Islet precursor cell (in vitro differentiated cells): ENCODE data around the gene ADAM12.

ENCODE experiments used
- DNase-seq: peaks from one replicate; pipeline ENCODE4 v3.0.0-alpha.2; 2018

The ADAM12 gene

GRCh38 chr10:126314863-126315493, 73.3 kb downstream of the ADAM12 start:
- DNase-seq, result no peak

DNA sequence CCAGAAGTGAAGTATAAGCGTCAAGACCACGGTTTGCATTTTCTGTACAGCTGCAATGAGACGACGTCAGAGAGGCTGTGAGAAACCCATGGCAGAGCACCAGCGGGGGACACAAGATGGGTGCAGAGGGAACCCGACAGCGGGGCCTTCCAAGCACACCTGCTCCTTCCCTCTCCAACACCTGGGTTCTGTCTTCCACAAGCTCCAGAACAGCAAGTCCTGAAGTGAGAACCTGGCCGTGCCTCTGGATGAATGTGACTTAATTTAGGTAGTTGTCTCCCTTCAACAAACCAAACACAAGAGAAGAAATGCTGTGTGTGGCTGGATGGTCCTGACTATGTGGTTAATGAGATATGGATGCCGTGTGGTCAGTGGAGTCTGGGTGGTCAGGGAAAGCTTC, 76.1 kb downstream of the ADAM12 start:
- DNase-seq, result no peak

DNA sequence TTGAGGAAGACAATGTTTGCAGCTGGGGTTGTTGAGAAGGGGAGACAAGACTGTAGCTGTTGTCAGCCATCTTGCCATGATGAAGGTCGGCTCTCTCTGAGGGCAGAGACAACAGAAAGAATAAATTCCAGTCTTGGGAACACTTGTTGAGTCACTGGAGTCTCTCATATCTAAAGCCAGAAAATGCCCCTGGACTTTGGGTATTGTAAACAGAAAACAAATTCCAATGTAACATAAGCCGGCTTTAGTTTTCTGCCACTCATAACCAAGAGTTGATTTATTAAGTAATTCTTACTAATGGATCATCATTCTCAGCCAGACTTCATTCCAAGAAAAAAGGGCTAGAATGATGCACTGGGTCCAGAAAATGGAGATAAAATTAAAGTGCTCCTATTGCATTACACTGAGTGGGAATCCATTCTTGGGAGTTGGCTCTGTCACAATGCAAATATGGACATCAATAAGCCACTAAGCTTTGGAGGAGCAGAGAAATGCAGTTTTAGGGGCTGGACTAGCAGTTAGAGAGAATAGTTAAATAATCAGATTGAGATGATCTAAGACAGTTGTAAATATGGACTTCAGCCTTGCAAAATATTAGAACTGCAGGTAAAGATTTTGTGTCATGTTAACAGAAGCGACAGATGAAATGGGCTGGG, 78.9 kb downstream of the ADAM12 start:
- DNase-seq, result no peak

DNA sequence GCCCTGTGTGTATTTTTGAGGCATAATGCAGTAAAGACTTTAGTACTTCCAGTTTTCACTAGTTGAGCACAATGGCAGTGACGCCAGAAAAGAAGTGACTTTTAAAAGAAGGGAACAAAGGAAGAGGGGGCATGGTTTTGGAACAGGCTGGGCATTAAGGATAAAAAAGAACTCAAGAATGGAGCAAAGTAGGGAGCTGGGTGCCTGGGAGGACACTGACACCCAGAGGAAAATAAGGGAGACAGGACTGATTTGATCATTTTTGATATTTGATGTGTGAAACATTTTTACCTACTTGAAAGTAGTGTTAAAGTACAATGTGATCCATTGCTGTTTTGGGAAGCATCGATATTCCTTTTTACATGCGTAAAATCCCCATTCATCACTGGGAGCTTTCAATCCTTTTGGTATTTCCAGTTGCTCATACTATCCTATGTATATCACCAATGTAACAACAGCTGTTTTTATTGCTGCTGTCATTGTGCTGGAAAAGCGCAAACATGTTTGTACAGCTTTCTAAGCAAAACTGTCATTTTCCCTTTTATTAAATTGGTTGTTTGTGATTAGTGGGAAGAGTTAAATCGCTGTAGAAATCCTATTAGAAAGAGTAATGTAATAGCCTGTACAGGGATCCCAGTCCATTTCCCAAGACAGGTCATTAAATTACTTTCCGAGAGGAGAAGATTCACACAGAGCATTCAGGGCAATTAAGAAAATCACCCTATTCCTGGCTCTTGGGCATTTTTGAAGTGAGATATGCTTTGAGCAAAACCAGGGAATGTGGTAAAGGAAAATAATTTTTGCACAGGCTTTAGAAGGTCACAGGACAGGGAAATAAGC, 85.2 kb downstream of the ADAM12 start:
- no peak for DNase-seq

GRCh38 chr10:126302476-126302756, 85.9 kb downstream of the ADAM12 start:
- DNase-seq, result no peak

DNA sequence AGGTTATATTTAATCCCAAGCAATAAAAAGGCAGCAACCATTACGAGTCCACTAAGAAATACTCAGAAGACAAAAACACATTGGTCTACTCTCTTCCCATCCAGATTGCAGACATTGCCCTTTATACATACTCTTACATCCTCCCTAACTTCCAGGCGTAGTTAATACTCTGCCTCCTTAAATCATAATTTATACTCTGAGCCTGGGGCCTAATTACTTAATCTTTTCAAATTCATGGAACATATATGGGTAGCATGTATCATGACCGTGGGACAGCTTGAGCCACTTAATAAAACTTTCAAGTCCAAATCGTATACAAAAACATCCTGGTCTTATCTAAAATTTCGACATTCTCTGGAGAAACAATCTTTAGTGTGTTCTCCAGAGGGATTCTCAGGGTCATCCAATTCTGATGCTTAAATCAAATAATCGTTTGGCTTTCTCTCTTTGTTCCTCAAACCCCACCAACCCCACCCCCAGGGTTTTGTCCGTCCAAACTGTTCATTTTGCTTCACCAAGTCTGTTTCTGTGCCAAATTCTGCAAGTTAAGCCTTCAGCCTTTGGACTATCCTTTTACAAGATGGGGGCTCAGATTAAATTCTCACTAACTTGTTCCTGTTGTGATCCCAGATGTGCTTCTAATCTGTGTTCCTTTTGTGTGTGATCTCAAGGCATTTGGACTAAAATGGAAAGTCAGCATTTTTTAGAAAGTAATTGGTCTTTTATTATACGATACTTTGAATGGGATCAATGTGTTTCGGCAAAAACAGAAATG, 86.4 kb downstream of the ADAM12 start:
- DNase-seq, result no peak

DNA sequence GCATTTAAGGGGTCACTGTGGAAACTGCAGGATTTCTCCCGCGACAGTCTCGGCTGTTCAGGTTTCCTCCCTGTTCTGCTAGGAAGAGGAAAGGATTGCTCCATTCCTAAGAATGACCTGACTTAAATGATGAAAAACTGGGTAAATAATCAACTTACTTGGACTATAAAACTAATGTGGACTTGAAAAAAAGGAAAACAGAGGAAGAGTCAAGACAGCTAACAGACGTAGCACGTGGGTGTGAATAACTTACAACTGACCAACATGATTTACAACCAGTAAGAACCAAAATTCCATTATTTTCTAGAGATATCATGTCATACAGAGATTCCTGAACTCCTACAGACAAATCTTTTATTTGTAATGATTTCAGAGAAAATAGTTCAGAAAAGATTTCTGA, 93.8 kb downstream of the ADAM12 start:
- DNase-seq, result no peak

GRCh38 chr10:126290232-126290631, 98.0 kb downstream of the ADAM12 start:
- no peak for DNase-seq

GRCh38 chr10:126288547-126289493, 99.5 kb downstream of the ADAM12 start:
- DNase-seq, result no peak

DNA sequence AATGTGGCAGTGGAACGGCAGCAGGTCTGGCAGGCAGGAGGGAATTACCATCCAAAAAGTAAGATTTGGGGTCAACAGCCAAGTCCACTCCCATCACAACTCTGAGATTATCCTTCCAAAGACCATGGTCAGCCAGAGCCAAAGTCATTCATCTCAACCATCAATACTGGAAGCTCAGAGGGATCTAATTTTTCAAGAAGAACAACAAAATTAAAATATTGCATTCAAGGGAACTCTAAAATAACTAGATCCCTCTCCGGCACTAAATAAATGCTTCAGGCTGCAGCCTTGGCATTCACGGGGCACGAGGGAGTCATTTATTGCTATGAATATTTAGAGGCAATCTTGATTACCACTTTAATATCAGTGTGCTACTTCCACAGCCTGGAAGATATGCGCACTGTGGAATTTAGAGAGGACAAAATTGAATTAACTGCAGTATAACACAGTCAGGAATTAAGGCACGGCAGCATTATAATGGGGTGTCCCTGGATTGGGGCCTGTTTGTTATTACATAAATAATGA, 102.0 kb downstream of the ADAM12 start:
- no peak for DNase-seq

- no peak for DNase-seq
Observed at GRCh38 chr10:126283307-126283706, 105.0 kb downstream of the ADAM12 start.

DNA sequence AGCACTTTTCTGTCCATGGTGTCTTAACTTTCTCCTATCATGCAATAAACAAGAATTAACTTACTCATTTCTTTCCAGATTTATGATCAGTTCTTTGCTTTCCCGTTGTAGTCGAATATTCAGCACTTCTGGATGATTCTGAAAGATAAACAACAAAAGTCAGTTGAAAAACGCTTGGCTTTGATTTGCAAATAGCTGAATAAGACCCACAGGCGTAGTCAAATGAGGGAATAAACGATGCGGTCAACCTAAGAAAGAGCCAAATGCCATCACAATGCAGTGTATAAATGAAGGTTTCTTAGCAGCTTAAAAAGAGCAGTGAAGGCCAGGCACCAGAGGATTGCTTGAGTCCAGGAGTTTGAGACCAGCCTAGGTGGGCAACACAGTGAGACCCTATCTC, 109.4 kb downstream of the ADAM12 start:
- DNase-seq, result no peak

DNA sequence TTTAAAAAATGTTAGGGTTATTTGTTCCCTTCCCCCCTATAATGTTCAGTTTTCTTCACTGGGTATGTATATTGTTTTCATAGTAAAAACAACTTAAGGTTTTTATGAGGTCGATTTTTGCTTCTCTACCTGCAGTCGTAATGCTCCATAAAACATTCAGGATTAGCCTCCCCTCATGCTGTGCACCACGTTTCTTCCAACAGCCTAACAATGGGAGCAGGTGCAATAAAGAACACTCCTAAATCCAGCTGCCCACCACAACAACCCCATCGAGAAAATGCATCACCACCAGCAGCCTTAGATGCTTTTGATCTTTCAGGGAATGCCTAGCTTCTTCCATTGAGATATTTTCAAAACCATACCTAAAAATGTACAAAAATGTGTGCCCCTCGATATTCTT, 111.1 kb downstream of the ADAM12 start:
- no peak for DNase-seq

DNA sequence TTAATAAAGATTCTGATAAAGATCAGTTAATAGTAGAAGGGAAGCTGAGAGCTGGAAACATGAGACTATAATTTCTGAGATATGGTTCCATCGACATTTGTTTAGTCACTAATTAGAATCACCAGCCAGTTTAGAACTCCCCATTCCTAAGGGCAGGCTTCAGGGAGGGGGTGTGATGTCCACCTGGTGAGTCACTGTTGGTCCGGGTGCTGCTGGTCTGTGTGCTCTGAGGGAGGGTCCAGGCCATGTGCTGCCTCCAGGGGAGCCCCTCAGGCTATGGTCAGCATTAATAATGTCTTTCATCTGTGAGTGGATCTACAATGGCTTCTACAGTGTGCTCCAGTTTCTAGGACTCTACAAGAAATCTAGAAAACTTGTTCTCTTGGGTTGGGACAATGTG, 115.8 kb downstream of the ADAM12 start:
- DNase-seq, result no peak

DNA sequence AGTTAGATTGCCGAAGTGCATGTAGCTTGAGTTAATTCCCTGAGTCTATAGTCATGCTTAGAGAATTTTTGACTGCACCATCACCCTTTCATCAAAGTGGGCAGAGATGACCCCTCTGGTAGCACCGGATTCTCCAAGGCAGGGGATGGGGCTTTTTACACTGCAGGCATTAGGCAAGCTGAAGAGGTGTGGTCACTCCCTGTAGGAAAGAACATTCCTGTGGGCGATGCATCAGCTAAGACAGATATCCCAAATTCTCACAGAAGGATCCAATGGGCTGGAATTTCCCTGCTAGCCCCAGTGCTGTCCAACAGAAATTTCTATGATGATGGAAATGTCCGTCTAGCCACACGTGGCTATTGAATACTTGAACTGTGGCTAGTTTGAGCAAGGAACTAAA, 118.2 kb downstream of the ADAM12 start:
- peak; percentile 69 for DNase-seq

GRCh38 chr10:126268013-126268920, 120.0 kb downstream of the ADAM12 start:
- DNase-seq, result no peak

DNA sequence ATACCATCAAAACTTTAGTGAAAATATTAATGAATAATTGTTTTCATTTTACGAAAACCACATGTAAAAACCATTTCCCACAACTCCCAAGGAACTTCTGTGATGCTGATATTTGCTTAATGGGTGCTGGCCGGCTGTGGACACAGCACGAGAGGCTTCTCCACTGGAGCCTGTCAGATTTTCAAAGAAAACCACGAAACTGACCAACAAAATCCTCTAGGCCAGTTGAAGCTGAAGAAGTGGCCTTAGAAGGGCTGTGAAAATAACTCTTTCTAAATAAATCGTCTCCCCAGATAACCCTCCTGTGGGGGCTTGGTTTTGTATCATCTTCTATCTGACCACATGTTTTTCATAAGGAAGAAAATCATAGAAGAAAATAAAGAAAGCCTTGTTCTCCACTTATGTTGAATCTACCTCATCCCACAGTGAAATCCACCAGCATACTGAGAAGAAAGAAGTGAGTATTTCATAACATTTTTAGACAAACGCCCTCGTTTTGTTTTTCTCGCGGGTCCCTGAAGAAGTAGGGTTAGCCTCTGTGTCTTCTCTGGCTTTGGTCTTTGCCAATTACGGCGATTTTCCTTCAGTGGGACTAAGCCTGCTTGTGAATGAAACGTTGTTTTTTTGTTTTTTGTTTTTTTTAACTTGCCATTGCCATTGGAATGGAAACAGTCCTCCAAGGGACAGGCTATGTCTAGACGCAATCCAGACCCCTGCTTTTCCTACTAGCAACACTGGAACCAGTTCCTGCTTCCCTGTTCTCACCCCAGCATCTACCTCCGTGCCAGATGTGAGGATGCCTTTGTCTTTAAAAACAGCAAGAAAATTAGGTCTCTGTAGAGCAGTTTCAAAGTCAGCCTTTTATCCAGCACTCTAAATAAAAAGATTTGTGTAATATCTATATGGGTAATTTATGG, 123.9 kb downstream of the ADAM12 start:
- peak; percentile 69 for DNase-seq

DNA sequence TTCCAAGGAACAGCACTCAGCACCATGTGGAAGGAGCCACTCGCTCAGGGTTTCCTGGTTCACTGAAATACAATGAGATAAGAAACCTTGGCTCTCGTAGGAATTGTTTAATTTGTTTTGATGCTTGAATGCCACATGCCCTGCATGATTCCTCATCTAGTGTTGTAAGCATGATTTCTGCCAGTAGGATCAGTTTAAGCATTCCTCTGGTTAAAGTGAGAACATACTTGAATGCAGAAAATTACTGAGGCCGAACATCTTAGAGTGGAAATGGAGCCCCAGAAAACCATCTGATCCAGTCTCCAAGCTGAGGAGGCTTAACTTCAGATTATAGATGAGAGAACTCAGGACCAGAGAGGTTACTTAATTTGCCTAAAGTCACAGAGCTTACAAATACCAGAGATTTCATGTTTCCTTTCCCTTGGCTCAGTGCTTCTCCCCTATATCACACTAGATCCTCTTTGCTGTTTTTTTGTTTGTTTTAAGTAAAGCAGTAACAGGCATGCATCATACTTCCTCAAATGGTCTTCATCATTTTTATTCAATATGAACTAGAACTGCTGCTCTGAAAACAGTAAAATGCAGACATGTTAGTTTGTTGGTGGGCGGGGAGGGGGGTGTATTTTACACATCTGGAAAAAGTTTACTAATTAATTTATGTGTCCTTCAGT, 125.1 kb downstream of the ADAM12 start:
- DNase-seq, result no peak

DNA sequence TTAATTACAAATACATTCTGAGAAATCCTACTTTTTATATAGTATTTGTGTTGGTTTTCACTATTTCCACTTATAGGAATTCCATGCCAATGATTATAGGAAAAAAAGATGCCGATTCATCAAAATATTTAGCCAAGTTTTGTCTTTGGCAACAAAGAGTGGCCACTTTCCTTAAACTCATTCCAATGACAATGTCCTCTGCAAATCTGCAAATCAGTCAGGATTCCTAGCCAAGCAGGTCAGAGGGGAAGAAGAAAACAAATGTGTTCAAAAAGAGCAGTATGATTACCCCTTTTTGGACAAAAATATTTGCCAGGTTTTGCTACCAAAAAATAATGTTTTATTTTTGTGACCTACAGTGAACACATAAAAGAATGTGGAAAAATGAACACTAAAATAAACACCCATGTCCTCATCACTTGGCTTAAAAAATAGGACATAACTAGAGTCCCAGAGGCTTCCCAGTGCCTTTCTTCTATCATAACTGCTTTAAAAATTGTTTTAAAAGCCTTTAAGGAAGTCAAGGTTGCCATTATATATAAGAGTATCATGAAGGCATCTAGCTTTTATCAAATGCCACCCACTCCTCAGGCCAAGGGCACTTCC, 125.9 kb downstream of the ADAM12 start:
- DNase-seq, result no peak
